H54 (cell line): Measurements from ENCODE around the gene VAV3.
A peak's percentile ranks its signal among the peaks of the same experiment; 100 is the strongest.
"Not testable (repeated sequence)": the region's sequence is repeated elsewhere in the genome, so short reads cannot be mapped to it uniquely, and the experiment has no call there.

Experiments used
- DNase-seq: peaks from one replicate; pipeline ENCODE4 v3.0.0; 2011; ENCODE audit warnings: low spot score, mixed read lengths; ENCODE audit not compliant: insufficient read length
- FAIRE-seq: peaks from 3 replicates; lab custom pipeline; 2011; peaks lifted over from hg19 to GRCh38; lab: Jason Lieb, UNC
- POLR2A ChIP-seq: IDR thresholded peaks from 2 replicates; pipeline ENCODE4 v1.6.1; 2011; ENCODE audit warnings: low read depth, mild to moderate bottlenecking, low read length

The VAV3 gene

GRCh38 chr1:107677697-107678096 lies 287.3 kb downstream of the VAV3 start:
- FAIRE-seq, result no peak
- DNase-seq, result no peak
- TF ChIP-seq POLR2A, result no peak

- DNase-seq, result no peak
- FAIRE-seq, result no peak
- TF ChIP-seq POLR2A, result no peak
Observed at GRCh38 chr1:107674486-107674885, 290.5 kb downstream of the VAV3 start.

- no peak for DNase-seq
- TF ChIP-seq POLR2A, result no peak
Observed at GRCh38 chr1:107673006-107673405, 292.0 kb downstream of the VAV3 start.

GRCh38 chr1:107670397-107671040 lies 294.5 kb downstream of the VAV3 start:
- TF ChIP-seq POLR2A, result no peak
- FAIRE-seq (no peak), DNase-seq (no peak)

More at GRCh38 chr1:107673006-107673405, 292.0 kb downstream of the VAV3 start:
- no peak for FAIRE-seq

GRCh38 chr1:107669996-107670395 lies 295.0 kb downstream of the VAV3 start:
- FAIRE-seq, result peak; percentile 45
- no peak for TF ChIP-seq POLR2A
- no peak for DNase-seq

GRCh38 chr1:107668762-107669161 lies 296.2 kb downstream of the VAV3 start:
- DNase-seq (no peak), FAIRE-seq (no peak)
- TF ChIP-seq POLR2A, result no peak

- no peak for TF ChIP-seq POLR2A
- no peak for DNase-seq
- FAIRE-seq, result no peak
Observed at GRCh38 chr1:107666493-107666892, 298.5 kb downstream of the VAV3 start.

- no peak for FAIRE-seq
- no peak for DNase-seq
- TF ChIP-seq POLR2A, result no peak
Observed at GRCh38 chr1:107664982-107665925, 299.7 kb downstream of the VAV3 start.

- TF ChIP-seq POLR2A, result no peak
- FAIRE-seq, result no peak
- no peak for DNase-seq
Observed at GRCh38 chr1:107662971-107663370, 302.0 kb downstream of the VAV3 start.

GRCh38 chr1:107661158-107661557 lies 303.8 kb downstream of the VAV3 start:
- DNase-seq (no peak), FAIRE-seq (no peak)
- TF ChIP-seq POLR2A, result no peak

GRCh38 chr1:107659961-107660360 lies 305.0 kb downstream of the VAV3 start:
- TF ChIP-seq POLR2A, result no peak
- DNase-seq (no peak), FAIRE-seq (no peak)

- DNase-seq (no peak), FAIRE-seq (no peak)
- TF ChIP-seq POLR2A, result no peak
Observed at GRCh38 chr1:107657356-107657755, 307.6 kb downstream of the VAV3 start.

GRCh38 chr1:107653765-107654164 lies 311.2 kb downstream of the VAV3 start:
- TF ChIP-seq POLR2A, result no peak
- DNase-seq, result no peak
- FAIRE-seq, result no peak

- FAIRE-seq (no peak), DNase-seq (no peak)
- no peak for TF ChIP-seq POLR2A
Observed at GRCh38 chr1:107653005-107653404, 312.0 kb downstream of the VAV3 start.

- FAIRE-seq, result not testable (repeated sequence)
Observed at GRCh38 chr1:107650825-107651224, 314.2 kb downstream of the VAV3 start.

More at GRCh38 chr1:107650825-107651224, 314.2 kb downstream of the VAV3 start:
- DNase-seq, result not testable (repeated sequence)
